Measurements from ENCODE around the gene LRRK2. TPM values are rescaled to one million over a fixed set of nuclear protein-coding genes. Genes with fewer than 3 reads are reported as not detected.

The LRRK2 gene
- under 1 TPM; 0.21 to 0.80 TPM for total RNA-seq

- H3K9me3 Mint-ChIP-seq: no peaks in the 10 kb centered on the region
- no peaks in the 10 kb centered on the region for H3K36me3 Mint-ChIP-seq
- peaks cover 53% of the 10 kb centered on the region for H3K27me3 Mint-ChIP-seq
- no peak within 1 kb of the TSS for H3K27ac Mint-ChIP-seq
- peak within 1 kb of the TSS; percentile 42 for H3K4me3 Mint-ChIP-seq
- H3K4me1 Mint-ChIP-seq: peaks cover 5% of the 10 kb centered on the region
- peak; percentile 44 for DNase-seq
Measured at GRCh38 chr12:40224439-40225291, at the start of gene LRRK2. Gene LRRK2, plus strand, starts transcription at chr12:40224997. Its CDS starts 135 bp downstream, at chr12:40225132.

DNA sequence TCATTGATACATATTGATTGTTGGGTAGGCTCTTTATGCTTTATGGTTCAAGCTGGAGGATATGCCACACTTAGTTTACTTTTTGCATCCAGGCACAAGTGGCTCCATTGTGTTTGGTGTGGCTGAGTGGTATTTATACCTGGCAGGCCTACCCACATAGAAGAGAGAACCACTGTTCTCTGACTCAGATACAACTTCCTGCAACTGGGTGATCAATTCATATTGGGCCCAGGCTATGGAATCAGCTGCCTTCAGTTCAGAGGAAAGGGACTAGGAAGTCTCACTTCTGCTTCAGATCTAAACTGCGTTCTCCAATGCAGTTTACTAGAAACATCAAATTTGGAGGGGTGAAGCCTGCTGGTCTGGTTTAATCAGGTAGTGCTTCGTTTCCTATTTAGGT lies 49.8 kb upstream of the LRRK2 start:
- Mint-ChIP-seq H3K27me3 (peaks cover 8% of the 10 kb centered on the region), H3K27ac (no peak overlapping the region), H3K9me3 (no peaks in the 10 kb centered on the region), H3K4me1 (peaks cover 2% of the 10 kb centered on the region), H3K4me3 (no peak overlapping the region), H3K36me3 (no peaks in the 10 kb centered on the region)
- no peak for DNase-seq

DNA sequence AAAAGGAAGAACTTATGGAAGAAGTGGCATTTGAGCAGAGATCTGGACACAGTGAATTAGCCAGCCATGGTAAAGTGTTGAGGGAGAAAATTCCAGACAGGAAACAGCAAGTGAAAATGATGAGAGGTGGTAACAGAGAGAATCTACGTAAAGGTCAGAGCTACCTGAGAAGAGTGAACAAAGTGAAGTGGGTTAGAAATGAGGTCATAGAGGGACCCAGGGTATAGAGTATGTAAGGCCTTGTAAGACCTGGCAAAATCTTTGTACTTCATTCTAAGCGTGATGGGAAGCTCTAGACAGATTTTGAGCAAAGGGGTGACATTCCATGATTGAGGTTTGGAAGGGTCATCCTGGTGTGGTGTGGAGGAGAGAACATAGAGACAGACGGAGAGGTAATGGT lies 49.3 kb upstream of the LRRK2 start:
- H3K4me1 Mint-ChIP-seq: peaks cover 2% of the 10 kb centered on the region
- H3K27ac Mint-ChIP-seq: no peak overlapping the region
- H3K4me3 Mint-ChIP-seq: no peak overlapping the region

DNA sequence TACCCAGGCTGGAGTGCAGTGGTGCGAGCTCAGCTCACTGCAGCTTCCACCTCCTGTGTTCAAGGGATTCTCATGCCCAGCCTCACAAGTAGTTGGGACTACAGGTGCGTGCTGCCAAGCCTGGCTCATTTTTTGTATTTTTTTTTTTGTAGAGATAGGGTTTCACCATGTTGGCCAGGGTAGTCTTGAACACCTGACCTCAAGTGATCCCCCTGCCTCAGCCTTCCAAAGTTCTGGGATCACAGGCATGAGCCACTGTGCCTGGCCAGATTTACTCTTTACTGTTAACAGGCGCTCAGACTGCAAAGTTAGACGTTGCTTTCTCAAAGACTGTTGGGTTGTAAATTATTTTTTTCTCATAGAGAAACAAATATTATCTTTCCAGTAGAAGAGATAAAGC lies 46.1 kb upstream of the LRRK2 start:
- Mint-ChIP-seq H3K4me1 (peaks cover 5% of the 10 kb centered on the region), H3K9me3 (no peaks in the 10 kb centered on the region), H3K27me3 (peaks cover under 1% of the 10 kb centered on the region), H3K4me3 (no peak overlapping the region), H3K27ac (no peak overlapping the region), H3K36me3 (no peaks in the 10 kb centered on the region)
- DNase-seq: no peak

More for the DNA sequence above, 49.3 kb upstream of the LRRK2 start:
- DNase-seq: no peak
- H3K9me3 Mint-ChIP-seq: no peaks in the 10 kb centered on the region
- no peaks in the 10 kb centered on the region for H3K36me3 Mint-ChIP-seq
- H3K27me3 Mint-ChIP-seq: peaks cover 7% of the 10 kb centered on the region

DNA sequence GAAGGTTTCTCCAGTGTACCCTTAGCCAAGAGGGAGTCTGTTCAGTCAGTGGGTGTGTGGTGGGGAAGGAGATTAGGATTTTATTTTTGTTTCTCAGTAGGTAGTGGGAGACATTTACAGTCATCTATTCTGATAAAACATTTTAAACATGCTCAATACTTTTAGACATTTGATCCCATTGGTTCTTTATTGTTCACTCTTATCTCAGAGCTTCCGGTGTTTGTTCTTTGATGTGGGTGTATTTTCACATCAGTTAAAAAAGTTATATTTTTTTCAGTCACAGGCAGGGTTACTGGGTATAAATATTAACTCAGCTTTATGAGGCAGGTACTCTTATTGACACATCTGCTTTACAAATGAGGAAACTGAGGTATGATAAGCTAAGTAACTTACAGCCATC lies 43.3 kb upstream of the LRRK2 start:
- peaks cover 5% of the 10 kb centered on the region for H3K4me1 Mint-ChIP-seq
- no peak overlapping the region for H3K27ac Mint-ChIP-seq
- H3K27me3 Mint-ChIP-seq: no peaks in the 10 kb centered on the region
- no peak overlapping the region for H3K4me3 Mint-ChIP-seq
- no peaks in the 10 kb centered on the region for H3K36me3 Mint-ChIP-seq
- H3K9me3 Mint-ChIP-seq: no peaks in the 10 kb centered on the region
- no peak for DNase-seq

DNA sequence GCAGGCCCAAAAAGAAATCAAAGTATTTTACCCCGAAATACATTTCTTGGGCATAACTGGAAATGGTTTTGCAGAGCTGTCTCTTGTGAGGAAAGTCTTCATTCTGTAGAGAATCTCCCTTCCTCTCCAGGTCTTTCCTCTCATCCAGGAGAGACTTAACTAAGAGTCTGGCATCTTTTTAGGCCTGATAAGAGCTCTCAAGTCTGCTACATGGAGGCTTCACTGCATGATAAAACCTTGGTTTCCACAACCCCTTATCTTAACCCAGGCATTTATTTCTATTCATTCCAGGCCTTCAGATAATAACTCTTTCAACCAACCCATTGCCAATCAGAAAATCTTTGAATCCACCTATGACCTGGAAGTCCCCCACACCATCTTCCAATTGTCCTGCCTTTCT lies 41.1 kb upstream of the LRRK2 start:
- Mint-ChIP-seq H3K27ac (no peak overlapping the region), H3K9me3 (no peaks in the 10 kb centered on the region), H3K36me3 (no peaks in the 10 kb centered on the region), H3K27me3 (no peaks in the 10 kb centered on the region), H3K4me1 (peaks cover 5% of the 10 kb centered on the region), H3K4me3 (no peak overlapping the region)
- DNase-seq: no peak

- Mint-ChIP-seq H3K4me1 (peaks cover 5% of the 10 kb centered on the region), H3K9me3 (no peaks in the 10 kb centered on the region), H3K27me3 (no peaks in the 10 kb centered on the region), H3K36me3 (no peaks in the 10 kb centered on the region), H3K4me3 (no peak overlapping the region), H3K27ac (no peak overlapping the region)
- DNase-seq: no peak
Measured at GRCh38 chr12:40184493-40185302, 40.1 kb upstream of the LRRK2 start.

GRCh38 chr12:40185303-40185693 lies 39.5 kb upstream of the LRRK2 start:
- Mint-ChIP-seq H3K4me1 (peaks cover 5% of the 10 kb centered on the region), H3K27ac (no peak overlapping the region), H3K9me3 (peaks cover 2% of the 10 kb centered on the region), H3K27me3 (no peaks in the 10 kb centered on the region), H3K4me3 (no peak overlapping the region), H3K36me3 (no peaks in the 10 kb centered on the region)
- DNase-seq: no peak

DNA sequence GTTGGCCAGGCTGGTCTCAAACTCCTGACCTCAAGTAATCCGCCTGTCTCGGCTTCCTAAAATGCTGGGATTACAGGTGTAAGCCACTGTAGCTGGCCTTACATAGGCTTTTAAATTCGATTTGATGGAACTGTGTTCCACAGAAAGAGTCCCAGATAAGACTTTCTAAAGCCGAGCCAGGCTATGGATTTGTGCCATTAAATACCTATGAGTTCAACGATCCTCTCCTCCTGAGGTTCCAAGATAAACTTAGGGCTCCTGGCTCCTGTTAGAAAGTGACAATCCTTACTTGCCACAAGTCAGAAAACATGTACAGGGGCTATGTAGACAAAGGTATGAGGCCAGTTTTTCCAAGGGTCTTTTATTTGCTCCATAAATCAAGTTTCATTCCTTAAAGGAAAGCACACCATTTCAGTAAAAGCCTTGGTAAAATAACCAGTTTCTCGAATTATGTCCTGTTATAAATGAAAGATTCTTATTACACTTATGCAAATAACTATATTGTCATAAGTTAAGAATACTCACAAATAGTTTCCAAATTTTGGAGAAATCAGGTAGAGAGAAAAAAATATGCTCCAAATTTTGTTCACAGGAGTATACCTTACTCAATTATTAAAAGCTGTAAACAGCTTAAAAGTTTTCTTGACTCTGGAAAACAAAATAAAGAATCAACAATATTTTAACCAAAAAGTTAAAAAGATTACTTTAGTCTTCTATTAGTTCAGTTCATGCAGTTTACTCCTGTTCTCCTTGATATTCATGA lies 36.1 kb upstream of the LRRK2 start:
- no peak overlapping the region for H3K27ac Mint-ChIP-seq
- H3K9me3 Mint-ChIP-seq: peaks cover 2% of the 10 kb centered on the region
- H3K4me1 Mint-ChIP-seq: peaks cover 4% of the 10 kb centered on the region
- no peaks in the 10 kb centered on the region for H3K36me3 Mint-ChIP-seq
- DNase-seq: no peak
- no peaks in the 10 kb centered on the region for H3K27me3 Mint-ChIP-seq
- H3K4me3 Mint-ChIP-seq: no peak overlapping the region

DNA sequence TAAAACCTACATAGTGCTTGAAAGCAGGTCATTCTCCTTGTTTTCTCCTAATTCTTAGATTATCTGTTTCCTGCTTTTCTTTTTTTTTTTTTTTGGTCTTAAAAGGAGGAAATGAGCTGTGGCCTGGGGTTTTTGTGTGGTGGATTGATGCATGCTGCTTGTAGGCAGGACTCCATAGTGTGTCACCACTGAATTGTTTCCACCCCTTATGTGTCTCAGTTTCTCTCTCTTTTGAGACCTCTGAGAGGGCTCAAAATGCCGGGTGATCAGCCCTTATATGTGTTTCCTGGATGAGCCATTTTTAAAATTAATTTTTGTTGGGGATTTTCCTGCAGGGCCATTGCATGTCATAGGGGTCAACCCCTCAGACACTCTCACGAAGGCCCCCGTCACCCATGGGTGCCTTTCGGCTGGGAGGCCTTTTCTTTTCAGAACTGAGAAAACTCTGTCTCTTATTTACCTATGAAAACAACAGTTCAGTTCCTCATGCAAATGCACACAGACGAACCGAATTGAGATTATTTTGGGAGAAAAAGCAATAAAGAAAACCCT lies 32.0 kb upstream of the LRRK2 start:
- peak overlapping the region; percentile 54 for H3K27ac Mint-ChIP-seq

GRCh38 chr12:40194846-40195245 lies 30.0 kb upstream of the LRRK2 start:
- Mint-ChIP-seq H3K27ac (no peak overlapping the region), H3K4me3 (no peak overlapping the region), H3K36me3 (no peaks in the 10 kb centered on the region), H3K9me3 (peaks cover 2% of the 10 kb centered on the region), H3K27me3 (no peaks in the 10 kb centered on the region), H3K4me1 (peaks cover 4% of the 10 kb centered on the region)
- DNase-seq: no peak

More for the DNA sequence above, 32.0 kb upstream of the LRRK2 start:
- Mint-ChIP-seq H3K27me3 (no peaks in the 10 kb centered on the region), H3K36me3 (no peaks in the 10 kb centered on the region), H3K4me3 (no peak overlapping the region), H3K4me1 (peaks cover 4% of the 10 kb centered on the region), H3K9me3 (peaks cover 2% of the 10 kb centered on the region)
- no peak for DNase-seq

GRCh38 chr12:40197590-40197989 lies 27.2 kb upstream of the LRRK2 start:
- H3K4me3 Mint-ChIP-seq: no peak overlapping the region
- no peak overlapping the region for H3K27ac Mint-ChIP-seq
- no peaks in the 10 kb centered on the region for H3K36me3 Mint-ChIP-seq
- H3K27me3 Mint-ChIP-seq: no peaks in the 10 kb centered on the region
- peaks cover 3% of the 10 kb centered on the region for H3K4me1 Mint-ChIP-seq
- no peak for DNase-seq
- no peaks in the 10 kb centered on the region for H3K9me3 Mint-ChIP-seq

DNA sequence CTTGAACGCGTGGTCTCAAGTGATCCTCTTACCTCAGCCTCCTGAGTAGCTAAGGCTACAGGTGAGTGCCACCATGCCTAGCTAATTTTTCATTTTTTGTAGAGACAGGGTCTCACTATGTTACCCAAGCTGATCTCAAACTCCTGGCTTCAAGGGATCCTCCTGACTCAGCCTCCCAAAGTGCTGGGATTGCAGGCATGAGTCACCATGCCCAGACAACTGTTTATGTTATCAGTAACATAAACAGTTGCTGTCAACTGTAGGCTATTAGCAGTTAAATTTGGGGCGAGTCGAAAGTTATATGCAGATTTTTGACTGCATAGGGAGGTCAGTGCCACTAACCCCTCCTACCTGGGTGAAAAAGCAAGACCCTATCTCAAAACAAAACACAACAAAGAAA lies 26.2 kb upstream of the LRRK2 start:
- no peak overlapping the region for H3K27ac Mint-ChIP-seq
- H3K9me3 Mint-ChIP-seq: no peaks in the 10 kb centered on the region
- no peak for DNase-seq
- H3K4me3 Mint-ChIP-seq: no peak overlapping the region
- no peaks in the 10 kb centered on the region for H3K36me3 Mint-ChIP-seq
- peaks cover 3% of the 10 kb centered on the region for H3K4me1 Mint-ChIP-seq
- H3K27me3 Mint-ChIP-seq: no peaks in the 10 kb centered on the region

- Mint-ChIP-seq H3K36me3 (no peaks in the 10 kb centered on the region), H3K27me3 (no peaks in the 10 kb centered on the region), H3K27ac (no peak overlapping the region), H3K9me3 (no peaks in the 10 kb centered on the region), H3K4me1 (peaks cover 3% of the 10 kb centered on the region), H3K4me3 (no peak overlapping the region)
- no peak for DNase-seq
Measured at GRCh38 chr12:40202095-40203059, 22.4 kb upstream of the LRRK2 start.
